HG03135 (cell line): Measurements from ENCODE around the gene SLAIN2.

ENCODE experiments used
- ATAC-seq: cut with Tn5 transposase; IDR thresholded peaks from one replicate; pipeline ENCODE4 v1.9.1; 2021; ENCODE audit warnings: mild to moderate bottlenecking, moderate library complexity; ENCODE audit not compliant: unreplicated experiment

SLAIN2 gene

DNA sequence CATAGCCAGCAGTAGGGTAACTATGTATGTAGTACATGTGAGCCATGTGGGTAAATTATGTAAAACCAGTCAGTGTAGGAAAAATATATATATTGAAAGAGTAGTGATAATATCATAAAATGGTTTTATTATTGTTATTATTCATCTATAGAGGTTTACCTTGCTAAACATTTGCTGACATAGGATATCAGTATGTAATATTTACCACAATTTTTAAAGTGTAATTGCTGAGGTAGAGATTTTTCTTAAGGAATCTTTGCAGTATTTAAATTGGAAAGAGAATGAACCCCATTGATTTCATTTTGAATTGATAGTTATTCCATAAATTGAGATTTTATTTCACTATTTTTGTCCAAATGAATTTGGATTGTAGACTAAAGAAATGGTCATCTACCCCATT is 27.1 kb downstream of the SLAIN2 start:
- ATAC-seq: no peak

DNA sequence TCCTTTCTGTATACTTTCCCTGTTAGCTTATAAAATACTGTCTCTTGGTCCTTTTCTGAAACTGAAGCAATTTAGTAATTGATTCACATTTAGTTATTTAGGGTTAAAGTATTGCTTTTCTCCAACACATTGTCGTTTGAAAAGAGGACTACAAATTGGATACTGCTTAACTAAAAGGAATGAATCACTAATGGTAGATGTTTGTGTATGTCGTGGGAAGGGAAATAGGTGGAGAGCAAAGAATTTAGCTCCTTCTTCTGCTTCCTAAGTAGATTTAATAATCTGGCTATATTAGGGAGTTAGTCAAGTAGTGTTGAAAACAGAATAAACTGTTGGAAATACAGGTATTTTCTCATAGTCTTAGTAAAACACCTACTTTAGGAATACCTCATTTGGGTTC is 27.9 kb downstream of the SLAIN2 start:
- ATAC-seq: no peak

DNA sequence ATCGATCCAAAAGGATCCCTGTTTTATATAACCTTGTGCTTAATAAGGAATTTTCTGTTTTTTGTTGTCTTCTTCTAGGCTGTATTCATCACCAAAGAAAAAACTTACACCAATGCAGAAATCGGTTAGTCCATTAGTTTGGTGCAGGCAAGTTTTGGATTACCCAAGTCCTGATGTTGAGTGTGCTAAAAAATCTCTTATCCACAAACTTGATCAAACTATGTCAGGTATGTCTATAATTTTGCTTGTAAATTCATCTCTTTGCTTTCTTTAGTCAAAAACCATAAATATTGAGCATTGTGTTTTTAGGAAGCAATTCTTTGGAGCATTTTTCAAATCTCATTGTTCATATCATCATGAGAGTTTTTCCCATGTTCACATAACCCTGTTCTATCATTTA is 28.4 kb downstream of the SLAIN2 start:
- ATAC-seq: no peak

DNA sequence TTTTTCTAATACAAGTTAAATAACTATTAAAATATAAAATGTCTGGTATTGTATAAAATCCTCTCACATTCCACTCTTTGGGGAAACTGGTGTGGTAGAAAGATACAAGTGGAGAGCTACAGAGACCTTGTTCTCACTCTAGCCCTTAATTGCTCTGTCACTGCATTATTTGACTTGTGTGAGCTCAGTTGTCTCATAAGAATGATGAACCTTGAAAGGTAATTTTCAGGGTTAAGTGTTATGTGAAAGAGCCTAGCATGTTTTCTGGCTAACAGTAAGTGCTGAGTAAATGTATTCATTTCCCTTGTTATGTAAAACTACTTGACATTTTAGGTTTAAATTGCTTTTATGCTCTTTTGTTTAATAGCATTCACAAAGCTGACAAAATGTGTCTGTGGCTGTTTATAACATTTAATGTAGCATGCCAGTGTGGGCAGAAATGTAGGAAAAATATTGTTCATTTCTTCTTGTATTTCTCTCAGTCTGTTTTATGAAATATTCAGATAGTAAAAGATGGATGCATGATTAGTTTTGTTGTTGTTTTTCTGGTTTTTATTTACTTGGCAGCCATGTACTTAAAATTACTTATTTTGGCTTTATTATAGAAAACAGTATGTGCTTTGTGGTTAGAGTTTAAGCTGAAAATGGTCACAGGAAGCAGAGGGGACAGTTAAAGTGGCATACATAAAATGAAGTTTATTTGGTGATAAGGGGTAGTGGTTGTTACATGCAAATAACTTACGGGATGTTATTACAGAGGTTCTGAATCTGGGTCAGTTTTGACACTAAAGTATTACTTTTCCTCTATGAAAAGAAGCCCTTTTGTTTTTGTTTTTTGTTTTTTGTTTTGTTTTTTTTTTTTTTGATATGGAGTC is 29.2 kb downstream of the SLAIN2 start:
- ATAC-seq: no peak

DNA sequence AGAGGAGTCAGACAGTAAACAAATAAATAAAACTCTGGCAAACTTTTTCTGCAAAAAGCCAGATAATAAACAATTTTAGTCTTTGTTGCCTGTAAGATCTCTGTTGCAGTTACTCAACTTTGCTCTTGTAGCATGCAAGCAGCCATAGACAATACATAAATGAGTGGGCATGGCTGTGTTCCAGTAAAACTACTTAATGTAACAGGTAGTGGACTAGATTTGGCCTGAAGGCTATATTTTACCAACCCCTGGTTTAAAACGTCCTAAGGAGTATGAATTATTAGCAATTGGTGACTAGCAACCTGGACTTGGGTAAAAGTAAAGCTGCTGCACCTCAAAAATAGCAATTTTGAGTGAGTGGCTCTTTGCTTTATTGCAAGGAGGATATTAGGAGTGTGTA is 30.9 kb downstream of the SLAIN2 start:
- no peak for ATAC-seq

DNA sequence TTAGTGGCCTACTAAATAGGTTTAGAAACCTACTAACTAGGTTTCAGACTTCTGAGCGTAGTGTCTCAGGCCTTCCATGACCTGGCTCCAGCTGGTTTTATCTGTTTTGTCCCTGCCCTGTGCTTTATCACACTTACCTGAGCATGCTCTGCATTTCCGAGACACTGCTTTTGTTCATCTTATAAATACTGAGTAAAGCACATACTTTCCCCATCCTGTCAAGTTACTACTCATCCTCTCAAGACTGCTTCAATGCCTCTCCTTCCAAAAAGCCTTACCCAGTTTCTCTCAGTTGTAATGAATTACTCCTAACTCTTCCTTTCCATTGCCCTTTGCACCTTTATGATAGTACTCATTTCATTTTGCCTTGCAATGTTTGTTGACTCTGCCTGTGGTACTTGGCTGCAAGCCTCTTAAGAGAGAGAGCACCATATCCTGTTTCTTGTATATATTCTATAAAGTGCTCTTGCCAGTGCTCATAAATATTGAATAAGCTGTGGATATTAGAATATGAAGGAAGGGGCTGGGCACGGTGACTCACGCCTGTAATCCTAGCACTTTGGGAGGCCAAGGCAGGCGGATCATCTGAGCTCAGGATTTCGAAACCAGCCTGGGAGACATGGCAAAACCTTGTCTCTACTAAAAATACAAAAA is 34.4 kb downstream of the SLAIN2 start:
- ATAC-seq: no peak

DNA sequence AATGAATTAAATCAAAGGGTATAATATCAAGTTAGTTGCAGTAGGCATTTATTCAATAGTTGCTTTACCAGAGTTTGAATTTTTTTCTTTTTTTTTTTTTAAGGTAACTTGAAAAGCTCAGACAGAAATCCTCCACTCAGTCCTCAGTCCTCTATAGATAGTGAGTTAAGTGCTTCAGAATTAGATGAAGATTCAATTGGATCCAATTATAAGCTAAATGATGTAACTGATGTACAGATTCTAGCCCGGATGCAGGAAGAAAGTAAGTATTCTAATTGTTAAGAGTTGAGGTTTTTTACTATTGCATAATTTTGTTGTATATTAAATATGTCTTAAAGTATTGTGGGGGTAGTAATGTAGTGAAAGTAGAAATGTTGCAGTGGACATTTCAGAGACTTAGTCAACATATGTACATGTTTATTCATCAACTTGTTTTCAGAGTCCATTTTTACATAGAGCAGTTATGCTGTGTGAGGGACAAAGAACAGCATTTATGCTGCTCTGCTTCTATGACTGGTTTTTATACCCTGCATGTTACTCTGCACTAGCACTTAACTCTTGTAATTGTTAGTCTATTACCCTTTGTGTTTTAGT is 38.4 kb downstream of the SLAIN2 start:
- no peak for ATAC-seq

DNA sequence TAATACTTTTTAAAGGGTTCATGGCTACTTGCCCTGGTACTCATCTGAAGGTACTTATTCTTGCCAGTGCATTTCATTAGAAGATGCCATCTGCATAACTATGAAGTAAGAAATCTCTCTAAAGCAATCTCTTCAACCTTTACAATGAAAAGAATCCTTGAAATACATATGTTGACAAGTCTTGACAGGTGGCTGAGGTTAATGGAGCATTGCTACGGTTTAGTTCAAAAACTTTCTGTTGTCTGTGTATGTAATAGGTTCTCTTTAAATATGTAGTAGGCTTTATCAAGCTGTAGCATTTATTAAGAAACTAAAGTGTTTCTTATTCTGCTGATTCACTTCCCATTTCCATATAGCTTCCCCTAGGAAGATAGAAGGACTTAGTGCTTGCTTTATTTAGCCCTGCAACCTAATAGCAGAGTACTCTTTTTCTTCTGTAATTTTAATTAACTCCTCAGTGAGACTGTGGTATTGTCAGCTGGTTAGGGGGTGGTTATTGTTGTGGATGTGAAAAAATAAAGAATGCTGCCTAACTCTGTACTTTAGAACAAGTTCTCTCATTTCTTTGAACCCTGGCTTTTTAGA is 39.3 kb downstream of the SLAIN2 start:
- ATAC-seq: no peak

DNA sequence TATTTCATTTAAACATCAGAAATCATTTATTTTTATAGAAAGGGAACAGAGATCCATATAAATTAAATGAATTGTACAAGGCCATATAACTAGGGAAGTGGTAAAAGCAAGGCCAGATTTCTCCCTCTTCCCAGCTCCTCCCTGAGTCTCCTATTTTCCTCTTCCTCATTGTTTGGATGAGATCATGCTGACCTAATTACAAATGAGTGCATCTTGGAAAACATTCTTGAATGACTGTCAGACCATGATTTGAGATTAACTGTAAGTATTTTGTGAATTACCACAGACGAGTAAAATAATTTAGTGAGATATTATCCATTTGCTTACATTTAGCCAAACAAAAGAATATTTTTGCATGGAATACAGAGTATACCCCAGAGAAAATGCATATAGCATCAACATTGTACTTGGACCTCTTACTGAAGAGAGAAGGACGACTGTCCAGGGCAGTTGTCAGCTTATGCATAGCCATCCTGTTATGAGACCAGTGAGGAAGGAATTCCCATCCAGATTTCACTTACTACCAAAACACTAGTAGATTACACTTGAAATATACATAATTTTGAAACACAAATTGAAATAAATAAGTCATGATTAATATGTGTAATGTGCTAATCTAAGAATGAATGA is 47.3 kb downstream of the SLAIN2 start:
- ATAC-seq: no peak

DNA sequence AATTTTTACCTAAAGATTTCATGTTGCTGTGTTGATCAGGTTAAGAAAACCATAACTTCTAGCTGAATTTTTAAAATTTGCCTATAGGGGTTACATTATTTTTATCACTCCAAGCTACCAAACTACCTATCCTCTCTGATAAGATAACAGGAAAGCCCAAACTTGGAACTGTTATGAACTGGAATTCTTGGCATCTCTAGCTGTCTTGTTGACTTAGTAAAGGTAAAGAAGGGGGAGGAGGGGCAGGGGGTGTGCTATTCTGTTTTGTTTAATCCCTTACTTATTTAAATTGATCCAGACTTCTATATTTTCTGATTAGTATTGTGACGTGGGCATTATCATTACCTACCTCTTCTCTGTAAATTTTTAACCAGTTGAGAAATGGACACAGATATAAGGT is 54.7 kb downstream of the SLAIN2 start:
- no peak for ATAC-seq

DNA sequence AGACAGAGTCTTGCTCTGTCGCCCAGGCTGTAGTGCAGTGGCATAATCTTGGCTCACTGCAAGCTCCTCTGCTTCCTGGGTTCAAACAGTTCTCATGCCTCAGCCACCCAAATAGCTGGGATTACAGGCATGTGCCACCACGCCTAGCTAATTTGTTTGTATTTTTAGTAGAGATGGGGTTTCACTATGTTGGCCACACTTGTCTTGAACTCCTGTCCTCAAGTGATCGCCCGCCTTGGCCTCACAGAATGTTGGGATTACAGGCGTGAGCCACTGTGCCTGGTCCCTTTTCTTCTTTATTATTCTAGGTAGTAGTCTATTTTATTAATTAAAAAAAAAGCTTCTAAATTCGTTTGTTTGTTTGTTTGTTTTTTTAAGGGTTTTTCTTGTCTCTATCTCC is 59.1 kb downstream of the SLAIN2 start:
- ATAC-seq: no peak

DNA sequence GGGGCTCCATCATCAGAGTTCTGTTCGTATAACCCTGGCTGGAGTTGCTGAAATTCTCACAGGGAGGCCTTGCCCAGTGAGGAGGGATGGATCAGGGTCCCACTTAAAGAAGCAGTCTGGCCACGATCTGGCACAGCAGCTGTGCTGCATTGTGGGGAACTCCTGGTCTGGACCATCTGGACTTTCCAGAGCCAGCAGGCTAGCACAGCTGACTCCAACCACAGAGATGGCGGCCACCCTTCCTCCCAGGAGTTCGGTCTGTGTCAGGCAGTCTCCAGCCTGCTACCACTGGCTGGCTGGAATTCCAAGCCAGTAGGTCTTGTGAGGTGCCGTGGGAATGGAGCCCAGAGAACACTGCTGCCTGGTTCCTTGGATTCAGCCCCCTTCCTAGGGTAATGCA is 62.0 kb downstream of the SLAIN2 start:
- no peak for ATAC-seq

DNA sequence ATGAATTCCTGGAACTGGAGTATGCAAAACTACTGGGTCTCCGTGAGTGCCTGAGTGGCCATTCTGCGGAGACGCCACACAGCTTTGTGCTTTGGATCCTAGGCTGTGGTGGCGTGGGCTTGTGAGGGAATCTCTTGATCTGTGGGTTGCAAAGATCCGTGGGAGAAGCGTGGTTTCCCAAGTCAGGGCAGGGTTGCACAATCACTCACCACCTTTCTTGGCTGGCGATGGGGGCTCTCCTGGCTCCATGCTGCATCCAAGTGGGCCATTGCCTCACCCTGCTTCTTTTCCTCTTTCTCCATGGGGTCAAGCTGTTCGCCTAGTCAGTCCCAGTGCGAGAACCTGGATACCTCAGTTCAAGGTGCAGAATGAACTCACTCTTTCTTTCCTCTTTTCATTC is 62.5 kb downstream of the SLAIN2 start:
- no peak for ATAC-seq

DNA sequence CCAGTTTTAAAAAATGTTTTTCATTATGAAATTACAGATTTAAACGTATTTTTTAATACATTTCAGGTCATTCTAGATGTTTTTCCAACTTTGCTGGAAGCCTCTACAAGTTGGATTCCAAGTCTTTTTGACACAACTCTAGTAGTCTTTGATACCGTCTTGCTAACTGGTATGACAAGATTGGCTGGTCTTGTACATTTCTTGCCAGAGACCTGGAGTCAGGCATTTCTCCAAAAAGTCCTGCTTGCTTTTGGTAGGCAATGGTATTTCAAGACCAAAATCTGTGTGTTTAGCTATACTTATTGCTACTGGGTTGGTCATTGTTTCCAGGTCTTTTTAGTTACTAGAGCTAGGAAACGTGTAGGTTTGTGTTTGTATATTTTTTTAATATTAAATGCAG is 64.6 kb downstream of the SLAIN2 start:
- no peak for ATAC-seq

DNA sequence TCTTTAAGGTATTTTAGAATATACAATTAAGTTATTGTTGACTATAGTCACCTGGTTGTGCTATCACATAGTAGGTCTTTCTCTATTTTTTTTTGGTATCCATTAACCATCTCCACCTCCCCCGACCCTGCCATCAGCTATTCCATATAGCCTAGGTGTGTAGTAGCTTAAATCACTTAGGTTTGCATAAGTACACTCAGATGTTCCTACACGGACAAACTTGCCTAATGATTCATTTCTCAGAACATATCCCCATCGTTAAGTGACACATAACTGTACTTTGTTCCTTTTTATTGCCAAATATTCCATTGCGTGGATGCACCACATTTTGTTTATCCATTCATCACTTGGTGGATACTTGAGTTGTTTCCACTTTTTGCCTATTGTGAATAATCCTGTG is 67.9 kb downstream of the SLAIN2 start:
- no peak for ATAC-seq

DNA sequence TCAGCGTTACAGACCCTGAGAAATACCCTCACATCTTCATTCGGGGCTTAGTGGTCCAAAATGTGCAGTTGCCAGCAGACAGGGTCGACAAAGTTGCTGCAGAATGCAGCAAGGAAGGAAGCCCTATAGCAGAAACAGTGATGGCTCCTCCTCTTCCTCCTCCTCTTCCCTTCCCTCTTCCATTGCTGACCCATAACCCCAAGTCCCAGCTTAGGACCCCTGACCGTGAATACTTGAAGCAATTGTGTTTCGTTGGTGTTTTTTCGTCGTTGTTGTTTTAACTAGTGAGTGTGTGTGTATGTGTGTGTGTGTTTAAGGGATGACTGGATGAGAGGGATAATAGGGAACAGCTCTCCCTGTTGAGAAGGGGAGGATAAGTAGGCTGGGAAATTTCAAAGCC is 69.5 kb downstream of the SLAIN2 start:
- ATAC-seq: no peak

DNA sequence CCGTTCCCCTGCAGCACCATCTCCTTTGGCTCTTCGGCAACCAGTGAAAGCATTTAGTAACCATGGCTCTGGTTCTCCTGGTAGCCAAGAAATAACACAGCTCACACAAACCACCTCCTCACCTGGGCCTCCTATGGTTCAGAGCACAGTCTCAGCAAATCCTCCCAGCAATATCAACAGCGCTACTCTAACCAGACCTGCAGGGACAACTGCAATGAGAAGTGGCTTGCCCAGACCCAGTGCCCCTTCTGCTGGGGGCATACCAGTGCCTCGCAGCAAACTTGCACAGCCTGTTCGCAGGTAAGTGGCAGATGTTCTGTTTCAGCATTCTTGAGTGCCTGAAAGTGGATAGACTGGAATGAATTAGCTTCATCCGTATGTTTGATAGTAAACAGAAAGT is 78.8 kb downstream of the SLAIN2 start:
- no peak for ATAC-seq

DNA sequence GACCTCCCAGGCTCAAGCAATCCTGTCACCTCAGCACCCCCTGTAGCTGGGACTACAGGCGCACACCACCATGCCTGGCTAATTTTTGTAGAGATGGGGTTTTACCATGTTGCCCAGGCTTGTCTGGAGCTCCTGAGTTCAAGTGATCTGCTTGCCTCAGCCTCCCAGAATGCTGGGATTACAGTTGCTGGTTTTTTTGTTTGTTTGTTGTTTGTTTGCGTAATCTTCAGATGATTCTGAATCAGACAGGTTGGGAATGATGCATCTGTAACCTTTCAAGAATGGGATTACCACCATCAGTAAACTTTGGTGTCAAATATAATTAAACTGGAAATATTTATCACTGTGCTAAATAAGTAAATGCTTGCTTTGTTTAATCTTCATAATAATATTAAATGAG is 79.8 kb downstream of the SLAIN2 start:
- no peak for ATAC-seq

DNA sequence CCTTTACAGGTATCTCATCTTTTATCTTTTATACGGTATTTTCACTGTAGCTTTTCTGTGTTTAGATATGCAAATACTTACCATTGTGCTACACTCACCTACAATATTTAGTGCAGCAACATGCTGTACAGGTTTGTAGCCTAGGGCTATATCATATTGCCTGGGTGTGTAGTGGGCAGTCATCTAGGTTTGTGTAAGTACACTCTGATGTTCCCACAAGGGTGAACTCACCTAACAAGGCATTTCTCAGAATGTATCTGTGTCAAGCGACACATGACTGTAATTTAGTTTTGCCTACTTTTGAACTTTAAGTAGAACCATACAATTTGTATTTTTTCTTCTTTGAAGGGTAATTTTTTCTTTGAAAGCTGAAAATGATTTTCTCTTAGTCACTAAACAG is 87.6 kb downstream of the SLAIN2 start:
- ATAC-seq: no peak

DNA sequence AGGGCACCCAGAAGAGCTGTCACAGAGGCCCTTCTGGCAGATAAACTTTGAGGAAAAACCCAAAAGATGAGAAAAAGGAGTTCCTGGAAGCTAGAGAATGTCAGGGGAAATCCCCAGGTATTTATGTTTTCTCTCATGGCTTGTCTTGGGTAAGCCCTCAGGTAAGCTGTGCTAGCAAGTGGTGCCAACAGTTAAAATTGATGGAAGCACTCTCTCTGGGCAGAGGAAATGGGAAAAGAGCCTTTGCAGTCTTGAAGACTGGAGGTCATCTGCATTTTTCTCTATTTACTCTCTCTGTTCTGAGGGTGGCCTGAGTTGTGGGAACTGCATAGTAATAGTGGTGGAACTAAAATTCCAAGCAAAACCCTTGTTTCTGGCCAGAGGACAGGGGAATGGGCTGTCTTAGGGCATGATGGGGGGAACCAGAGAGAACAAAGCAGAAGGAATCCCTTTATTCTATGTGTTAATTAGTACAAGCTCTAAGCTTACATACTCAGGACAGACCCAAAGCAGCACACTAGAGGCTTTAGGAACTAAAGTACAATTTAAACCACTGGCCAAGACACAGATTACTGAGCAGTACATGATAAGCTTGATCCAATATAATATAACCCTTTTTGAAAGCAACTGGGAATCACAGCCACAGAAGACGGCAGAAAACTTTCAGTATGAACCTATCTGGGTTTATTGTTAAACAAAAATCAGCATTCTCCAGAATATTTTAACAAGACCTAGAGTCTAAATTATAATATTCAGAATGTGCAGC is 88.6 kb downstream of the SLAIN2 start:
- no peak for ATAC-seq

DNA sequence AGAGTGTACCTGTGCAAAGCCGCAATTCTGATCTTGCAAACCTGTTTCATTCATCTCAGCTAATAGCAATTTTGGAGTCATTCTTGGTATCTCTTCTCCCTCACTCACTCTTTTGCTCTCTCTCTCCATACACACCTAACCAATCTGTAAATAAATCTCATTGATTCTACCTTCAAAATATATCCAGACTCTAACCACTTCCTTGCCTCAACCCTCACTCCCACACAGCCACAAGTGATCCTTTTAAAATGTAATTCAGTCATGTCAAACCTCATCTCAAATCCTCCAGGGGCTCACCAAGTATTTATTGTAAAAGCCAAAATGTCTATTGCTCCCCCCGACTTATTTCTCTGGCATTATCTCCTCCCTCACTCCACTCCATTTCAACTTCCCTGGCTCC is 90.1 kb downstream of the SLAIN2 start:
- no peak for ATAC-seq
